PC-9 (cell line): ENCODE data around the gene NCBP1. TPM values are rescaled to one million over a fixed set of nuclear protein-coding genes. Genes with fewer than 3 reads are reported as not detected.

Source experiments
- BruUV-seq: library from RNA; stranded (reverse); fragments of 400-500 nt; replicated peaks from 2 replicates; lab custom pipeline; 2021; lab: Mats Ljungman, UMichigan
- CTCF ChIA-PET: fragments of 300-600 bp; sonication (Branson Sonifier 250); formaldehyde crosslinking; loops from one replicate; lab custom pipeline; 2022; ENCODE audit warnings: antibody characterized with exemption; lab: Charles Lee
- POLR2A ChIA-PET: fragments of 300-600 bp; sonication (Branson Sonifier 250); formaldehyde crosslinking; loops from one replicate; lab custom pipeline; 2022; ENCODE audit warnings: antibody characterized with exemption; ENCODE audit not compliant: unreplicated experiment; lab: Charles Lee
- DNase-seq, 2 experiments: peaks; one replicate each; pipeline versions ENCODE4 v3.0.0 to v3.0.0-alpha.2; 2015 to 2022; ENCODE audit warnings: mixed read lengths in 1 of 2
- H2AFZ ChIP-seq: fragments of 200-600 bp; sonication (generic); 2 replicates; pipeline ENCODE4 v1.8.1; 2017; ENCODE audit warnings: antibody characterized with exemption
- H3F3A ChIP-seq: fragments of 200-600 bp; sonication (generic); 2 replicates; pipeline ENCODE4 v1.8.1; 2017; ENCODE audit warnings: antibody characterized with exemption, mild to moderate bottlenecking, low read depth; ENCODE audit not compliant: insufficient read depth
- H3K27ac ChIP-seq: fragments of 200-600 bp; sonication (generic); 2 replicates; pipeline ENCODE4 v1.6.1; 2016; ENCODE audit warnings: mixed run types
- H3K27me3 ChIP-seq: fragments of 200-600 bp; sonication (generic); 2 replicates; pipeline ENCODE4 v1.6.1; 2016; ENCODE audit warnings: low read depth, mixed run types; ENCODE audit not compliant: insufficient read depth
- H3K36me3 ChIP-seq: fragments of 200-600 bp; sonication (generic); 2 replicates; pipeline ENCODE4 v1.6.1; 2016; ENCODE audit warnings: low read depth, mixed run types
- H3K4me1 ChIP-seq: fragments of 200-600 bp; sonication (generic); replicated peaks from 2 replicates; pipeline ENCODE4 v1.6.1; 2016; ENCODE audit warnings: mixed run types; ENCODE audit not compliant: insufficient read depth
- H3K4me2 ChIP-seq: fragments of 200-600 bp; sonication (generic); 2 replicates; pipeline ENCODE4 v1.6.1; 2017; ENCODE audit warnings: mixed run types
- H3K4me3 ChIP-seq: fragments of 200-600 bp; sonication (generic); 2 replicates; pipeline ENCODE4 v1.6.1; 2016; ENCODE audit warnings: mixed run types
- H3K79me2 ChIP-seq: fragments of 200-600 bp; sonication (generic); 2 replicates; pipeline ENCODE4 v1.6.1; 2017; ENCODE audit warnings: low read depth, mixed run types
- H3K9me2 ChIP-seq: fragments of 200-600 bp; sonication (generic); 2 replicates; pipeline ENCODE4 v1.8.1; 2017; ENCODE audit warnings: mild to moderate bottlenecking; ENCODE audit not compliant: insufficient read depth
- H3K9me3 ChIP-seq: fragments of 200-600 bp; sonication (generic); 2 replicates; pipeline ENCODE4 v1.8.1; 2016; ENCODE audit warnings: low read depth; ENCODE audit not compliant: insufficient read depth
- H4K20me1 ChIP-seq: fragments of 200-600 bp; sonication (generic); 2 replicates; pipeline ENCODE4 v1.8.1; 2017; ENCODE audit not compliant: insufficient read depth
- CTCF ChIP-seq: fragments of 200-600 bp; sonication (generic); conservative IDR thresholded peaks from 2 replicates; pipeline ENCODE4 v1.6.1; 2017; ENCODE audit warnings: mixed run types, antibody characterized with exemption, mild to moderate bottlenecking, moderate library complexity
- EZH2 ChIP-seq: fragments of 200-600 bp; sonication (generic); IDR thresholded peaks from 2 replicates; pipeline ENCODE4 v1.8.0; 2017; ENCODE audit warnings: antibody characterized with exemption, low read depth
- intact Hi-C: fragments of 100-400 bp; cut with micrococcal nuclease; formaldehyde crosslinking; loops from one replicate; pipeline ENCODE4 v1.10.0; 2022; ENCODE audit not compliant: unreplicated experiment
- total RNA-seq: library from RNA; stranded (reverse); gene quantifications from 2 replicates; pipeline ENCODE4 v1.2.3, GENCODE V29; 2021

NCBP1 gene
- total RNA-seq, 1 experiment from 2014 or later = 40.2 TPM

GRCh38 chr9:97714435-97714834, 80.8 kb downstream of the NCBP1 start:
- no peaks in the 10 kb centered on the region for H3K9me3 ChIP-seq
- ChIA-PET POLR2A (interaction anchor here (0.6 to 1.3 kb wide), 10 partner anchors 10 to 478 kb away, joined by 3 to 14 read pairs (median 6); partner anchors contain the start of gene CORO2A), CTCF (interaction anchor here (0.7 kb wide), 1 partner anchor 139 kb away, joined by 5 read pairs; no protein-coding TSS in a partner anchor)
- H3K27me3 ChIP-seq = no peaks in the 10 kb centered on the region
- peak overlapping the region; percentile 61 for H3K4me2 ChIP-seq
- H3K36me3 ChIP-seq = no peaks in the 10 kb centered on the region
- intact Hi-C loops = loop anchor here (1.0 to 10.0 kb wide), 10 partner anchors 27 to 540 kb away; partner anchors contain the start of genes ANP32B and TBC1D2
- DNase-seq = peak; percentile 92 to 99
- H3K4me1 ChIP-seq = peaks cover 40% of the 10 kb centered on the region
- H3K79me2 ChIP-seq = no peaks in the 10 kb centered on the region
- no peak for TF ChIP-seq CTCF
- no peak for TF ChIP-seq EZH2
- peak overlapping the region; percentile 89 for H3K27ac ChIP-seq
- no peak overlapping the region for H3K4me3 ChIP-seq
- H2AFZ ChIP-seq = no peak overlapping the region
- BruUV-seq = no TSS peak
- no peaks in the 10 kb centered on the region for H3K9me2 ChIP-seq
- H4K20me1 ChIP-seq = no peaks in the 10 kb centered on the region
- peaks cover 17% of the 10 kb centered on the region for H3F3A ChIP-seq

GRCh38 chr9:97717866-97718265, 84.2 kb downstream of the NCBP1 start:
- no peaks in the 10 kb centered on the region for H4K20me1 ChIP-seq
- no peaks in the 10 kb centered on the region for H3K27me3 ChIP-seq
- TF ChIP-seq EZH2 (no peak), CTCF (no peak)
- 0 out of 2 replicates have a peak, but pooled peaks cover 3% of the 10 kb centered on the region for H3K9me3 ChIP-seq
- no peak for DNase-seq
- no peaks in the 10 kb centered on the region for H3K79me2 ChIP-seq
- no TSS peak for BruUV-seq
- H3F3A ChIP-seq = peaks cover 17% of the 10 kb centered on the region
- H2AFZ ChIP-seq = no peak overlapping the region
- CTCF ChIA-PET = interaction anchor here (0.6 kb wide), 1 partner anchor 173 kb away, joined by 3 read pairs; no protein-coding TSS in a partner anchor
- POLR2A ChIA-PET = no interaction called here
- H3K4me1 ChIP-seq = peaks cover 28% of the 10 kb centered on the region
- no peaks in the 10 kb centered on the region for H3K36me3 ChIP-seq
- no peaks in the 10 kb centered on the region for H3K9me2 ChIP-seq
- no peak overlapping the region for H3K4me3 ChIP-seq
- no peak overlapping the region for H3K4me2 ChIP-seq
- intact Hi-C loops = loop anchor here (10.0 kb wide), 1 partner anchor 537 kb away; the partner anchor contains the start of gene TBC1D2
- H3K27ac ChIP-seq = no peak overlapping the region

GRCh38 chr9:97721396-97721795, 87.8 kb downstream of the NCBP1 start:
- no peak for DNase-seq
- POLR2A ChIA-PET = no interaction called here
- Histone ChIP-seq H4K20me1 (no peaks in the 10 kb centered on the region), H3K9me2 (no peaks in the 10 kb centered on the region), H3K9me3 (0 out of 2 replicates have a peak, but pooled peaks cover 3% of the 10 kb centered on the region), H2AFZ (no peak overlapping the region), H3K4me2 (no peak overlapping the region), H3F3A (no peaks in the 10 kb centered on the region), H3K36me3 (no peaks in the 10 kb centered on the region), H3K27ac (no peak overlapping the region), H3K4me3 (no peak overlapping the region), H3K4me1 (peaks cover 8% of the 10 kb centered on the region; the same call in 1 of the 2 replicates), H3K27me3 (no peaks in the 10 kb centered on the region), H3K79me2 (no peaks in the 10 kb centered on the region)
- BruUV-seq = no TSS peak
- intact Hi-C loops = no loop called here
- TF ChIP-seq CTCF (no peak), EZH2 (no peak)
- CTCF ChIA-PET = no interaction called here
